HepG2 (cell line): ENCODE results near the gene TMEM39B. TPM values are rescaled to one million over a fixed set of nuclear protein-coding genes. Genes with fewer than 3 reads are reported as not detected.

ENCODE experiments used
- FOSL2 ChIP-seq: sonication (generic); formaldehyde crosslinking; IDR thresholded peaks from 2 replicates; pipeline ENCODE4 v1.4.0; 2020; ENCODE audit warnings: missing genetic modification reagents
- HNF1B ChIP-seq: sonication (generic); formaldehyde crosslinking; IDR thresholded peaks from 2 replicates; pipeline ENCODE4 v1.5.1; 2020; ENCODE audit warnings: mild to moderate bottlenecking, moderate library complexity, missing genetic modification reagents
- SMAD1 ChIP-seq: sonication (generic); formaldehyde crosslinking; IDR thresholded peaks from 2 replicates; pipeline ENCODE4 v1.4.0; 2020; ENCODE audit warnings: missing genetic modification reagents, low read depth, mild to moderate bottlenecking, borderline replicate concordance
- SNRNP70 ChIP-seq: fragments of 200-400 bp; formaldehyde crosslinking; IDR thresholded peaks from 2 replicates; pipeline ENCODE4 v1.6.1; 2017; ENCODE audit warnings: mild to moderate bottlenecking, low read depth, low read length, moderate library complexity
- SRY ChIP-seq: sonication (generic); formaldehyde crosslinking; IDR thresholded peaks from 2 replicates; pipeline ENCODE4 v1.8.0; 2022; ENCODE audit warnings: mild to moderate bottlenecking, missing genetic modification reagents
- ZNF143 ChIP-seq: sonication (generic); formaldehyde crosslinking; IDR thresholded peaks from 2 replicates; pipeline ENCODE4 v1.4.0; 2020; ENCODE audit warnings: missing genetic modification reagents
- ZNF160 ChIP-seq: sonication (generic); formaldehyde crosslinking; IDR thresholded peaks from 2 replicates; pipeline ENCODE4 v1.8.0; 2022; ENCODE audit warnings: mild to moderate bottlenecking, inconsistent platforms, missing genetic modification reagents
- ZNF180 ChIP-seq: sonication (generic); formaldehyde crosslinking; IDR thresholded peaks from 2 replicates; pipeline ENCODE4 v1.4.0; 2020; ENCODE audit warnings: low read depth, missing genetic modification reagents, borderline replicate concordance
- ZNF83 ChIP-seq: sonication (generic); formaldehyde crosslinking; IDR thresholded peaks from 2 replicates; pipeline ENCODE4 v1.4.0; 2020; ENCODE audit warnings: missing genetic modification reagents, mild to moderate bottlenecking, borderline replicate concordance
- polyA plus RNA-seq, 8 experiments: library from polyadenylated mRNA; depleted of rRNA in 3 of 8; stranded (reverse) in 7 of 8; unstranded in 1 of 8; fragments of >200 nt; fragmentation: Illumina TruSeq in 4 of 8; extraction: Trizol in 4 of 8; gene quantifications; 2 replicates each; pipeline versions ENCODE4 v1.2.1 to v1.2.3, GENCODE V29; 2011 to 2016; ENCODE audit warnings: low read depth in 4 of 8, missing spikeins in 1 of 8, mixed read lengths in 1 of 8; ENCODE audit not compliant: insufficient read depth in 1 of 8
- total RNA-seq, 5 experiments: library from RNA; depleted of rRNA; stranded (reverse); fragments of >200 nt; fragmentation: Illumina TruSeq; extraction: Trizol; gene quantifications; 2 replicates each; pipeline ENCODE4 v1.2.3, GENCODE V29; 2016; ENCODE audit warnings: low read depth in 1 of 5

Gene TMEM39B
- total and polyA plus RNA-seq, 2 of the 13 experiments (the other 11 are each of a cell fraction or from before 2014, with no cell fraction given): 4.9 to 10.4 TPM

GRCh38 chr1:32071758-32072621 lies 749 bp upstream of the TMEM39B start (continued):
- no peak for TF ChIP-seq HNF1B (CRISPR knock-in tag)
- TF ChIP-seq SRY (CRISPR knock-in tag): no peak
- no peak for TF ChIP-seq ZNF160 (CRISPR knock-in tag)
- no peak for TF ChIP-seq ZNF180
- no peak for TF ChIP-seq ZNF83 (CRISPR knock-in tag)
- TF ChIP-seq ZNF143 (CRISPR knock-in tag): no peak
- TF ChIP-seq SNRNP70: no peak
- TF ChIP-seq SMAD1 (CRISPR knock-in tag): no peak
- TF ChIP-seq FOSL2 (CRISPR knock-in tag): peak; percentile 41
